GM19099 (cell line): ENCODE results near the gene ASB5.

Source experiments
- POLR2A ChIP-seq: IDR thresholded peaks from 3 replicates; pipeline ENCODE4 v1.6.1; 2011; ENCODE audit warnings: low read depth; ENCODE audit not compliant: insufficient read length; ENCODE audit errors: extremely low read depth

ASB5 gene

DNA sequence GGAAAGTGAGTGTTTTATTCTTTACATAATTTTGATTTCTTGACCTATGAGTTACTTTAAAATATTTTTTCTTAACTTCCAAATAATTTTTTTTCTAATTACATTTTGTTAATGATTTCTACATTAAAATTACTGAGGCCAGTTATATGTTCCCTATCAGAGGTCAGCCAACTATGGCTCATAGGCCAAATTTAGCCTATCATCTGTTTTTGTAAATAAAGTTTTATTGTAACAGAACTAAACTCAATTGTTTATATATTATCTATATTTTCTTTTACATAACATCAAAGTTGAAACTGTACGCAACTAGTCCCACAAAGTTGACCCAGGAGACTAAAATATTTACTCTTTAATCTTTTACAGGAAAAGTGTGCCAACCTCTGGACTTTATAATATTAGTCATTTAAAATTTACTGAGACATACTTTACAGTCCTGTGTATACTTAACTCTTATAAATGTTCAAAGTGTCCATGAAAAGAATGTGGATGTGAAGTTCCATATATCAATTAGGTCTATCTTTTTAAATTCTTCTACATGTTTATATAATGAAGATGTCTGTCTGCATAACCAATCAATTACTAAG, 26.2 kb downstream of the ASB5 start:
- TF ChIP-seq POLR2A: no peak

DNA sequence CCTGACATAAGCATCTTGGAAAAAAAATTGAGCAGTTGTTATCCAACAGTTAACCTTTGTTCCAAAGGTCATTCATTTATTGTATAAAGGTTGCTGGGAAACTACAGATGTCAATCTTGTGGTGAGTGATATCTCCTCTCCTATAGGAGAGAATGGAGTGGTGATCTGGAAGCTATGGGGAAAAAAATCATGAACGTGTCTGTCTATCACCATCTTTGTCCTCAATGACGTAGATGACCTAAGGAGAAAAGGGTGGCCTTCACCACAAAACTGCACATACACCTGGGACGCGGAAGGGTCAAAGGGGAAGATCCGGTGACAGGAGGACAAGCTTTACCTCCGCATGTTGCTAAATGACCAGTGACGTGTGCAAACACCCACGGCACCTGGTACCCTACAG, 27.3 kb downstream of the ASB5 start:
- TF ChIP-seq POLR2A: no peak

DNA sequence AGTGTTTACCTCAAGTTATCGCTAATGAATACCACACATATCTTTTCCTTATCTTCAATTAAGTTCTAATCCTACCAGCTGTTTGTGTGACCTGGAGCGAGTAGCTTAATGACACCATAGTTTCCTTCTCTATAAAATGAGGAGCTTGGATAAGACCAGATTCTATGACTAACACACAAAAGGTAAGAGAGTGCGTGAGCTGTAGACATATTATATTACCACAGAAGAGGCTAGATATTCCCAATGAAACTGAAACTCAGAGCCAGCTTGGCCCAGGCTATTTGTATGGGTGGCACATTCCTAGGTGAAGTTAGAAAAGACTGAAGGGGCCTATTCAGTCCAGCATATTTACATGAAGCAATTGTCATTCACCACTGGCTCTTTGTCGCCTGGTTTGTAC, 30.2 kb downstream of the ASB5 start:
- no peak for TF ChIP-seq POLR2A

DNA sequence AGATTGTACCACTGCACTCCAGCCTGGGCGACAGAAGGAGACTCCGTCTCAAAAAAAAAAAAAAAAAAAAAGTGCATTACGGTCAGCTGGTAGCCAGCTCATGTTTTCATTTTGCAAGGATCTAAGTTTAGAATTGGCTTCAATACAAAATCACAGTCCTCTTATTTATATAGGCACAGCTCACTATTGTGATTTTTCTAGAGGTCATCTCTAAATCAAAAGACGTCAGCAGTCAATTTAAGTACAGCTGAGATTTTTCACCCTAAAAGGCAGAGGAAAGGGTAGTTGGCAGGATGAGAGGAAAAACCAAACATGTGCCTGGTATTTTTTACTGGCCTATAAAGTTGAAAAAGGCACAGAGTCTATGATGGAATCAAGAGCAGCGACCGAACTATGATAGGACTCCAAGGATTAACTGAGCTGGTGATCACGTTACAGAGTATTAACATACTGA, 30.8 kb downstream of the ASB5 start:
- TF ChIP-seq POLR2A: no peak

DNA sequence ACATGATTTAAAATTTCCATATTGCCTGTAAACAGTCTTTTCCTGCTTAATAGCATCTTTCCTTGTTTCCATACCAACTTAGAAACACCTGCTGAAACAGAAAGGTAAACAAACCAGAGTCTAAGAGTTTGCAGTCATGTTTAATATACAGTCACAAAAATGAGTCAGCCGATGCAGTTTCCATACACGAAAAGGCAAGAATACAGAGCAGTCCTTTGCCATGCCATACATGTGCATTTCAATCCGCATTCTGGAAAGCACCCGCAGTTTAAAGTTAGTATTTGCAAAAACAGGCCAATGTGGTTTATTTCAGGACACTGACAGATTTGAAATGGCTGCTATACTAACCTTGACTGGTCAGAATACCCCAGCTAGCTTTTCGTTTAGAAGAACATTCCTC, 32.1 kb downstream of the ASB5 start:
- TF ChIP-seq POLR2A: no peak

DNA sequence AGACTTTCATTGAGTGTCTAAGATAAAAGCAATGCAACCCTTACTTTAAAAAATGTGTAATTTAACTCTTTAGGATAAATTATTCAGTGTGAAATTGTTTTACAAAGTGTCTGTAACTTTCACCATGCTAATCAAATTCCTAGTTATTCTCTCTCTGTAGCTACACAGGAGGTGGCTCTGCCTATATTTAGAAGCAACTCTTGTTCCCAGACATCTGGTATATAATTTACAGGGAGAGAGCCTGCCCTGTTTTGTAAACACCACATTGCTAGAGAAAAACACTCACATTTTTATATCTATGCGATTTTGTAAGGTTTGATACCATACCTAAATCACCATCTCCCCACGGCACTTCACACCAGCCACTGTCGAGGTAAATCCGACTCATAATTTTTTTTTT, 38.2 kb downstream of the ASB5 start:
- no peak for TF ChIP-seq POLR2A

DNA sequence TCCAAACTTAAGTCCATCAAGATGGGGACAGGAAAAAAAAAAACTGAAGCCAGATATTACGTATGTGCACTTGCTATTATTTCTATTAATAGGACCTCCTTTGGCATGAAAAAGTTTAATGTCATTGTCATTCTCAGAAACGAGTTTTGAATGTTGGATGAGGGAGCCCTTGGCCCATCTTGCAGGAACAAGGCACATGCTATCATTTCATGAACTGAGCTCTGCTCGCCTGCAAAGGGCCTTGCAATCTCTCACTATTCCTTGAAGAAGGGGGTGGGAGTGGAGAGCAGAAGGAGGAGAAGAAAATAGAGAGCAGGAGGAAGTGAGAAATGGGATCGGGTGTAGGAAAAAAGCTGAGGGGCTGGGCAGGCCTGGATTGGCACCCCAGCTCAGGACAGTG, 39.4 kb downstream of the ASB5 start:
- no peak for TF ChIP-seq POLR2A

DNA sequence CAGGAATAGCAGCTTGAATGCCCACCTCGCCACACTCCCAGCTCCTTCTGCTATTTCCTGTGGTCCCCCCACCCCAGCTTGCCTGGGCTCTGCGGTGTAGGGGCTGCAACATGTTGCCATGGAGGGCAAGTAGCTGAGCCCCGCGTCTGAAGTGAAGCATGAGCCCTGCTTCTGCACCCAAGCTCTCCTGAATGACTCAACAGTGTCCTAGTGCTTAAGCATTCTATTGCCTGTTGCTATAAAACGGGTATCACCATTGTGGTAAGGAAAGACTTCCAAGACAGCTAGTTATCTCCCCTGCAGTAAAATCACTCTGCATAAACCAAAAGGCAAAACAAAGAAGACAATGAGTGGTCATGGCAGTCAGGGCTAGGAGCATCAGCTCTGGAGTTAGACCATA, 42.3 kb downstream of the ASB5 start:
- no peak for TF ChIP-seq POLR2A

DNA sequence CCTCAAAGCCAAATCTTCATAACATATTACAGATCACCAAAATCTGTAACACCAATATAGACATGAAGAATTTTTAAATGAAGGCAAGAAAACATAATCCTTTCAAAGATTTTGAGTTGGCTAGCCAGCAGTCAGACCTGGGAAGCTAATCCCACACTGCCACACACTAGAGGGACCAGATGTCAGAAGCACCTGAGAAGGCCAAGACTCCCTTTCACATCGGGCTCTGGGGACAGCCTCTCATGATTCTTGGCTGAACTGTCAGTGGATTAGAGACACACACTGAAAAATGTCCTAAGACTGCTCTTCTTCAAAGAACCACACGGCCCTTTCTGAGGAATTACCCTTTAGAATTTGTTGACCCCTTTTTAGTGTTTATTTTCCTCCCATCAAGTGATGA, 45.5 kb downstream of the ASB5 start:
- TF ChIP-seq POLR2A: no peak

GRCh38 chr4:176222149-176222548, 46.9 kb downstream of the ASB5 start:
- TF ChIP-seq POLR2A: no peak

DNA sequence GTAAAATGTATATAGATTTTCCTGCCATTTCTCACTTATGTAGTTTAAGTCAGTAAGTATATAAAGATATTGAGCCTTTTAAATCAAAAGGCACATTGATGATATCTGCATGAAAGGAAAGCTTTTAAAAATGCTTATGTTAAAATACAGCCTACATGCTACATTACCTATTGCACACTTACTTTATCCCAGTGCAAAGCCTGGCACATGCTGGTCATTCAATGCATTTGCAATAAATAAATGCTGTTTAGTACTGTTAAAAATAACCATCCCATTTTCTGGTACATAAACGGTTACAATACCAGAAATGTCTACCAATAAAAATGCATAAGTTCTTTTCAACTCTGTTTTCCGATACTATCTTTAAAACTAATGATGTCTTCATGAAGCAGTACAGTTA, 51.5 kb downstream of the ASB5 start:
- TF ChIP-seq POLR2A: no peak

DNA sequence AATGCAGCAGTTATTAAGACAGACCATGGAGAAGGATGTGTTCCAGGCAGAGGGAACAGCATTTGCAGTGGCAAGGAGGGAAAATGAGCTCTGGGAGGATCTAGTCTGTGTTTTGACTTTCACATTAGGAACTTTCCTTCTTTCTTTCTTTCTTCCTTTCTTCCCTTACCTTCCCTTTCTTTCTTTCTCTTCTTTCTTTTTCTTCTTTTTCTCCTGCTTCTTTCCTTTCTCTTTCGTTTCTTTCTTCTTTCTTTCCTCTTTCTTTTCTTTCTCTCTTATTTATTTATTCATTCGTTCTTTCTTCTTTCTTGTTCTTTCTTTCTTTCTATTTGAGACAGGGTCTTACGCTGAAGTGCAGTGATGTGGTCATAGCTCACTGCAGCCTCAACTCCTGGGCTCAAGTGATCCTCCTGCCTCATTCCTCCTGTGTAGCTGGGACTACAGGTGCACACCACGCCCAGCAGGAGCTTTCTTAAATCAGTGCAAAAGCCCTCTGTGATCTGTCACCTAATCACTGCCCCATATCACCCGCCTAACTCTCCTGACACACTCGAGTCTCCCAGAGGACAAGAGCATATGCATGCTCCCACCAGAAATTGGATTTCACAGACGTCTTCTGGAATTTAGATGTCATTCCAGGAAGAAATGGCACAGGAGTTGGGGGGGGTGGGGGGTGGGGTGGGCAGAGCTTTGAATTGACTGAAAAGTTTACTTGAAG, 58.3 kb downstream of the ASB5 start:
- no peak for TF ChIP-seq POLR2A

GRCh38 chr4:176210101-176210500, 58.9 kb downstream of the ASB5 start:
- TF ChIP-seq POLR2A: no peak

- no peak for TF ChIP-seq POLR2A
These were observed 59.5 kb downstream of the ASB5 start for GRCh38 chr4:176209535-176209934.

DNA sequence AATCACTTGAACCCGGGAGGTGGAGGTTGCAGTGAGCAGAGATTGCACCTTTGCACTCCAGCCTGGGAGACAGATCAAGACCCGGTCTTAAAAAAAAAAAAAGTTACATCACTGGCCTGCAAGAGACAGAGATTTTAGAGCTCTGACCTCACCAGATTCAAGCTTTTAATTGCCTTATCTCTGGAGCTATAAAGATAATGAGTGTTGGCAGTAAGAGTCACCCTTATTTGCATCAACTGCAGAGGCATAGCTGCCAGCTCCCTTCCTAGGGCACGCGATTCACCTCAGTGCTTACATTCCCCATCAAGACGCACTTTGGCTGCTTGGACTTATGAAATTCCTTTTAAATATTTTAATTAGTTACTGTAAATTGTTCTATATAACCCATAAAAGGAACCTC, 61.2 kb downstream of the ASB5 start:
- TF ChIP-seq POLR2A: no peak

DNA sequence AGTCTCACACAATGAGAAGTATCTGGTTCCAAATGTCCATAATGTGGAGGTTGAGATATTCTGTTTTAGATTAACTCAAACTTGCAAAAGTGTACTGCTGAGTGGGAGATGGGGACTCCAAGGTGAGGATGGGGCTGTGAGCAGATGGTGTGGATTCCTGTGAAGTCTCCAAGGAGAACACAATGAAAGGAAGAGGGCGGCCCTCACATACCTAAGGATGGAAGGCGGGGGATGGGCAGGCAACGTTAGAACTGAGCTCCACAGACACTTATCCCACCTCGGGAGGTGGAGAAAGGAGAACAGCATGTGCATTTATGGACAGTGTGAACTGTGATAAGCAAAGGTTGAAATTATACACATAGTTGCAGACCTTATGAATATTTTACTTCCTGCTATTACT, 63.7 kb downstream of the ASB5 start:
- no peak for TF ChIP-seq POLR2A

- no peak for TF ChIP-seq POLR2A
These were observed 70.6 kb downstream of the ASB5 start for GRCh38 chr4:176198316-176198903.

- no peak for TF ChIP-seq POLR2A
These were observed 73.6 kb downstream of the ASB5 start, which contains the start of gene SPATA4 for GRCh38 chr4:176195184-176195978. Gene SPATA4, minus strand, starts transcription at chr4:176195585. Its CDS starts 23 bp downstream, at chr4:176195562.
